Measurements from ENCODE around the gene C2CD4D.

- TF ChIP-seq, protein P1, sequence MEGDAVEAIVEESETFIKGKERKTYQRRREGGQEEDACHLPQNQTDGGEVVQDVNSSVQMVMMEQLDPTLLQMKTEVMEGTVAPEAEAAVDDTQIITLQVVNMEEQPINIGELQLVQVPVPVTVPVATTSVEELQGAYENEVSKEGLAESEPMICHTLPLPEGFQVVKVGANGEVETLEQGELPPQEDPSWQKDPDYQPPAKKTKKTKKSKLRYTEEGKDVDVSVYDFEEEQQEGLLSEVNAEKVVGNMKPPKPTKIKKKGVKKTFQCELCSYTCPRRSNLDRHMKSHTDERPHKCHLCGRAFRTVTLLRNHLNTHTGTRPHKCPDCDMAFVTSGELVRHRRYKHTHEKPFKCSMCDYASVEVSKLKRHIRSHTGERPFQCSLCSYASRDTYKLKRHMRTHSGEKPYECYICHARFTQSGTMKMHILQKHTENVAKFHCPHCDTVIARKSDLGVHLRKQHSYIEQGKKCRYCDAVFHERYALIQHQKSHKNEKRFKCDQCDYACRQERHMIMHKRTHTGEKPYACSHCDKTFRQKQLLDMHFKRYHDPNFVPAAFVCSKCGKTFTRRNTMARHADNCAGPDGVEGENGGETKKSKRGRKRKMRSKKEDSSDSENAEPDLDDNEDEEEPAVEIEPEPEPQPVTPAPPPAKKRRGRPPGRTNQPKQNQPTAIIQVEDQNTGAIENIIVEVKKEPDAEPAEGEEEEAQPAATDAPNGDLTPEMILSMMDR (IDR thresholded peaks at IDR 0.05; ENCODE audit: borderline replicate concordance, extremely low read depth, low read length, poor library complexity, severe bottlenecking): no peak
- no peak for TF ChIP-seq EZH2 (IDR thresholded peaks at IDR 0.05; ENCODE audit: borderline replicate concordance, low read depth, low read length, severe bottlenecking)
These were observed 11.8 kb downstream of the C2CD4D start for GRCh38 chr1:151827853-151828252.

Measured in DND-41 (cell line).